K562 (cell line): Measurements from ENCODE around the gene F2RL2. TPM values are rescaled to one million over a fixed set of nuclear protein-coding genes. Genes with fewer than 3 reads are reported as not detected.

ENCODE experiments used
- ATAC-seq: fragments of 200-7000 bp; cut with Tn5 transposase; 3 replicates; pipeline ENCODE4 v1.9.1; 2020; ENCODE audit warnings: moderate library complexity
- BruUV-seq: library from RNA; stranded (reverse); fragments of 400-500 nt; replicated peaks from 2 replicates; lab custom pipeline; 2021; lab: Mats Ljungman, UMichigan
- CTCF ChIA-PET: fragments of 300-600 bp; formaldehyde crosslinking; extraction: SDS; loops from one replicate; lab custom pipeline; 2021; ENCODE audit warnings: low intra/inter-chr PET ratio; lab: Yijun Ruan, JAX
- POLR2A ChIA-PET: fragments of 300-600, 350-650 bp; sonication (Branson Sonifier 250); formaldehyde crosslinking; extraction: SDS; loops from one replicate; lab custom pipeline; 2021; ENCODE audit warnings: antibody characterized with exemption, inconsistent platforms; lab: Yijun Ruan, JAX
- DNase-seq, 4 experiments: peaks; one replicate each; pipeline versions ENCODE4 v3.0.0 to v3.0.0-alpha.2; 2011 to 2018; ENCODE audit warnings: low spot score in 3 of 4, mixed read lengths in 3 of 4; ENCODE audit errors: extremely low read depth in 1 of 4
- FAIRE-seq: peaks from 2 replicates; lab custom pipeline; 2011; peaks lifted over from hg19 to GRCh38; lab: Jason Lieb, UNC
- H2AFZ ChIP-seq: 2 replicates; pipeline ENCODE4 v1.6.0; 2011; ENCODE audit warnings: low read depth, low read length, control low read depth, inconsistent platforms
- H3K27ac ChIP-seq: fragments of 200-600 bp; 3 replicates; pipeline ENCODE4 v1.8.0; 2011; ENCODE audit warnings: low read depth, mild to moderate bottlenecking, control low read depth, inconsistent platforms, low read length, moderate library complexity, mixed read lengths; ENCODE audit errors: extremely low read depth
- H3K27me3 ChIP-seq, 2 experiments: fragments of 300-600 bp in 1 of 2; 2 replicates in 1 of 2; 3 replicates in 1 of 2; pipeline versions ENCODE4 v1.6.0 to v1.8.0; 2011; ENCODE audit warnings: inconsistent platforms in 2 of 2, low read length in 2 of 2, mild to moderate bottlenecking in 1 of 2, mixed read lengths in 1 of 2, moderate library complexity in 1 of 2; ENCODE audit not compliant: control insufficient read depth in 2 of 2, insufficient read depth in 2 of 2
- H3K36me3 ChIP-seq: fragments of 300-600 bp; 3 replicates; pipeline ENCODE4 v1.8.0; 2011; ENCODE audit warnings: mild to moderate bottlenecking, low read length, inconsistent platforms; ENCODE audit not compliant: control insufficient read depth, insufficient read depth
- H3K4me1 ChIP-seq, 2 experiments: fragments of 200-600 bp in 1 of 2; replicated peaks in 1 of 2; 2 replicates in 1 of 2; 3 replicates in 1 of 2; pipeline versions ENCODE4 v1.5.1 to v1.8.0; 2011; ENCODE audit warnings: inconsistent platforms in 2 of 2, low read length in 2 of 2, mild to moderate bottlenecking in 1 of 2, mixed read lengths in 1 of 2, moderate library complexity in 1 of 2; ENCODE audit not compliant: control insufficient read depth in 2 of 2, insufficient read depth in 2 of 2
- H3K4me2 ChIP-seq: 2 replicates; pipeline ENCODE4 v1.6.1; 2011; ENCODE audit warnings: low read length, control low read depth, inconsistent platforms, mixed read lengths; ENCODE audit not compliant: insufficient read depth
- H3K4me3 ChIP-seq: fragments of 200-600 bp; sonication (generic), shearing (Covaris generic); 2 replicates; pipeline ENCODE4 v1.5.1; 2016; ENCODE audit warnings: control low read depth, inconsistent platforms
- H3K79me2 ChIP-seq: fragments of 200-600 bp; 3 replicates; pipeline ENCODE4 v1.8.0; 2011; ENCODE audit warnings: low read length, inconsistent platforms; ENCODE audit not compliant: control insufficient read depth, insufficient read depth
- H3K9ac ChIP-seq, 2 experiments: 2 replicates each; pipeline versions ENCODE4 v1.6.0 to v1.6.1; 2011; ENCODE audit warnings: low read depth in 2 of 2, low read length in 2 of 2, control low read depth in 1 of 2, inconsistent platforms in 1 of 2, mild to moderate bottlenecking in 1 of 2, mixed read lengths in 1 of 2; ENCODE audit not compliant: insufficient read depth in 1 of 2
- H3K9me1 ChIP-seq: one replicate; pipeline ENCODE4 v1.6.0; 2011; ENCODE audit warnings: inconsistent platforms, mild to moderate bottlenecking, low read length, moderate library complexity; ENCODE audit not compliant: control insufficient read depth, insufficient read depth
- H3K9me3 ChIP-seq: replicated peaks from 2 replicates; pipeline ENCODE4 v1.5.1; 2011; ENCODE audit warnings: low read depth, low read length, inconsistent platforms; ENCODE audit not compliant: control insufficient read depth, insufficient read depth
- H4K20me1 ChIP-seq: replicated peaks from 2 replicates; pipeline ENCODE4 v1.6.1; 2011; ENCODE audit warnings: low read length, inconsistent platforms, mixed read lengths; ENCODE audit not compliant: control insufficient read depth, insufficient read depth
- ATF1 ChIP-seq, 2 experiments: fragments of 450-650 bp in 1 of 2; IDR thresholded peaks; 2 replicates each; pipeline ENCODE4 v1.6.1; 2016; ENCODE audit warnings: missing compliant biosample characterization in 1 of 2, missing genetic modification characterization in 1 of 2
- BACH1 ChIP-seq: fragments of 200-800 bp; sonication (Bioruptor generic); IDR thresholded peaks from 2 replicates; pipeline ENCODE4 v1.6.1; 2016; ENCODE audit warnings: missing genetic modification characterization, missing compliant biosample characterization
- CREB5 ChIP-seq: fragments of 250-450 bp; sonication (Bioruptor Pico); IDR thresholded peaks from 2 replicates; pipeline ENCODE4 v1.5.0; 2020; ENCODE audit warnings: mild to moderate bottlenecking
- ERF ChIP-seq: fragments of 450-650 bp; formaldehyde crosslinking; IDR thresholded peaks from 2 replicates; pipeline ENCODE4 v1.4.0; 2020; ENCODE audit warnings: mild to moderate bottlenecking, mixed read lengths
- FOSL1 ChIP-seq: fragments of 200-800 bp; sonication (Bioruptor generic); conservative IDR thresholded peaks from 2 replicates; pipeline ENCODE4 v1.6.1; 2016; ENCODE audit warnings: missing genetic modification characterization, missing compliant biosample characterization
- KDM2B ChIP-seq: fragments of 250-450 bp; sonication (Bioruptor Pico); IDR thresholded peaks from 2 replicates; pipeline ENCODE4 v1.8.0; 2021; ENCODE audit warnings: mild to moderate bottlenecking, moderate library complexity
- MXI1 ChIP-seq: IDR thresholded peaks from 2 replicates; pipeline ENCODE4 v1.6.1; 2011; ENCODE audit warnings: low read depth, mild to moderate bottlenecking, improper control_type of control experiment, low read length
- NR4A1 ChIP-seq, 2 experiments: fragments of 250-450 bp in 1 of 2; fragments of 450-650 bp in 1 of 2; sonication (Bioruptor Pico) in 1 of 2; IDR thresholded peaks; 2 replicates each; pipeline versions ENCODE4 v1.4.0 to v1.6.1; 2016 to 2020; ENCODE audit warnings: mild to moderate bottlenecking in 2 of 2, missing compliant biosample characterization in 1 of 2, missing genetic modification characterization in 1 of 2, moderate library complexity in 1 of 2
- PHF8 ChIP-seq: fragments of 200-600 bp; sonication (generic); IDR thresholded peaks from 2 replicates; pipeline ENCODE4 v1.6.1; 2012; ENCODE audit warnings: mixed run types, mild to moderate bottlenecking, inconsistent platforms, low read length, moderate library complexity, borderline replicate concordance
- ZBTB34 ChIP-seq: fragments of 250-450 bp; sonication (Bioruptor Pico); IDR thresholded peaks from 2 replicates; pipeline ENCODE4 v1.8.0; 2021; ENCODE audit warnings: mild to moderate bottlenecking, moderate library complexity
- ZNF764 ChIP-seq: fragments of 250-450 bp; sonication (Bioruptor Pico); IDR thresholded peaks from 2 replicates; pipeline ENCODE4 v1.4.0; 2020; ENCODE audit warnings: low read depth, mild to moderate bottlenecking, moderate library complexity
- ZNF79 ChIP-seq: fragments of 250-450 bp; sonication (Bioruptor Pico); IDR thresholded peaks from 2 replicates; pipeline ENCODE4 v1.4.0; 2020; ENCODE audit warnings: low read depth, mild to moderate bottlenecking, moderate library complexity
- WGBS: fragments of 100-300 bp; shearing (Covaris generic); methylation state at CpG from one replicate; pipeline ENCODE4 v1.1.6; 2016; ENCODE audit warnings: low coverage, mixed read lengths; ENCODE audit not compliant: insufficient coverage; ENCODE audit errors: missing lambda C conversion rate; 5-methylcytosine and 5-hydroxymethylcytosine counted together
- in situ Hi-C: fragments of 300-500 bp; cut with MboI; formaldehyde crosslinking; loops from 4 replicates; pipeline ENCODE4 v1.15.0; 2018; ENCODE audit warnings: inconsistent platforms, mixed read lengths
- intact Hi-C: fragments of 100-400 bp; cut with micrococcal nuclease; formaldehyde crosslinking; loops from 2 replicates; pipeline ENCODE4 v1.14.2; 2022
- polyA plus RNA-seq, 8 experiments: library from polyadenylated mRNA; depleted of rRNA in 4 of 8; stranded (reverse) in 5 of 8; unstranded in 3 of 8; fragments of >200 nt; fragmentation: Nextera tagmentation in 2 of 8; fragmentation: Illumina TruSeq in 1 of 8; extraction: Ambion mirVana in 2 of 8; extraction: Trizol in 1 of 8; gene quantifications; 2 replicates each; pipeline versions ENCODE4 v1.2.1 to v1.2.3, GENCODE V29; 2011 to 2014; ENCODE audit warnings: inconsistent platforms in 1 of 8, missing spikeins in 1 of 8
- total RNA-seq, 7 experiments: library from RNA; depleted of rRNA in 6 of 7; stranded (reverse); fragments of >200 nt in 6 of 7; fragmentation: Illumina TruSeq in 2 of 7; extraction: Trizol in 2 of 7; gene quantifications; 2 replicates each; pipeline versions ENCODE4 v1.2.1 to v1.2.3, GENCODE V29; 2011 to 2021; ENCODE audit warnings: low replicate concordance in 1 of 7

Gene F2RL2
- total and polyA plus RNA-seq, 9 of the 15 experiments (the other 6 are each of a cell fraction or from before 2014, with no cell fraction given), result 0.03 to 0.12 (median 0.06) TPM; not detected in 3

GRCh38 chr5:76634661-76635060 is 11.5 kb upstream of the F2RL2 start (continued):
- TF ChIP-seq FOSL1 (no peak), BACH1 (no peak), ZBTB34 (no peak), ERF (no peak), MXI1 (no peak)

GRCh38 chr5:76626738-76627137 is 3.5 kb upstream of the F2RL2 start:
- WGBS, result 71% methylated on average over 6 of the region's 6 CpGs
- no peak for FAIRE-seq
- no peak for ATAC-seq
- Histone ChIP-seq H3K4me1 (peaks cover 0 to 10% of the 10 kb centered on the region in 2 experiments; a peak in 3 of 5 replicates), H2AFZ (no peak overlapping the region), H3K9me1 (no peaks in the 10 kb centered on the region), H4K20me1 (no peaks in the 10 kb centered on the region), H3K27ac (no peak overlapping the region), H3K9ac (no peak overlapping the region), H3K4me3 (no peak overlapping the region), H3K27me3 (no peaks in the 10 kb centered on the region), H3K9me3 (no peaks in the 10 kb centered on the region), H3K4me2 (no peak overlapping the region), H3K79me2 (no peaks in the 10 kb centered on the region), H3K36me3 (no peaks in the 10 kb centered on the region)
- no TSS peak for BruUV-seq
- ChIA-PET POLR2A (no interaction called here), CTCF (no interaction called here)
- no peak for DNase-seq
- in situ Hi-C loops (no loop called here), intact Hi-C loops (no loop called here)
- TF ChIP-seq ZNF79 (CRISPR knock-in tag), result no peak
- no peak for TF ChIP-seq NR4A1 (CRISPR knock-in tag; IDR thresholded peaks at IDR 0.05)
- no peak for TF ChIP-seq NR4A1 (tag; IDR thresholded peaks at IDR 0.05)
- no peak for TF ChIP-seq KDM2B (CRISPR knock-in tag)
- TF ChIP-seq ATF1 (CRISPR knock-in tag; IDR thresholded peaks at IDR 0.05), result no peak
- TF ChIP-seq ATF1 (tag; IDR thresholded peaks at IDR 0.05), result no peak
- TF ChIP-seq ZNF764 (CRISPR knock-in tag), result no peak
- TF ChIP-seq CREB5 (CRISPR knock-in tag), result no peak
- TF ChIP-seq PHF8, result no peak
